Cardiac atrium fibroblast (primary cell): ENCODE results near the gene CAMK1. TPM values are rescaled to one million over a fixed set of nuclear protein-coding genes. Genes with fewer than 3 reads are reported as not detected.

Experiments
- total RNA-seq: library from RNA; depleted of rRNA; stranded (reverse); fragments of >200 nt; gene quantifications from 2 replicates; pipeline ENCODE4 v1.2.3, GENCODE V29; 2015

Gene CAMK1
- total RNA-seq: 25.1 and 30.7 TPM in 2 replicates

DNA sequence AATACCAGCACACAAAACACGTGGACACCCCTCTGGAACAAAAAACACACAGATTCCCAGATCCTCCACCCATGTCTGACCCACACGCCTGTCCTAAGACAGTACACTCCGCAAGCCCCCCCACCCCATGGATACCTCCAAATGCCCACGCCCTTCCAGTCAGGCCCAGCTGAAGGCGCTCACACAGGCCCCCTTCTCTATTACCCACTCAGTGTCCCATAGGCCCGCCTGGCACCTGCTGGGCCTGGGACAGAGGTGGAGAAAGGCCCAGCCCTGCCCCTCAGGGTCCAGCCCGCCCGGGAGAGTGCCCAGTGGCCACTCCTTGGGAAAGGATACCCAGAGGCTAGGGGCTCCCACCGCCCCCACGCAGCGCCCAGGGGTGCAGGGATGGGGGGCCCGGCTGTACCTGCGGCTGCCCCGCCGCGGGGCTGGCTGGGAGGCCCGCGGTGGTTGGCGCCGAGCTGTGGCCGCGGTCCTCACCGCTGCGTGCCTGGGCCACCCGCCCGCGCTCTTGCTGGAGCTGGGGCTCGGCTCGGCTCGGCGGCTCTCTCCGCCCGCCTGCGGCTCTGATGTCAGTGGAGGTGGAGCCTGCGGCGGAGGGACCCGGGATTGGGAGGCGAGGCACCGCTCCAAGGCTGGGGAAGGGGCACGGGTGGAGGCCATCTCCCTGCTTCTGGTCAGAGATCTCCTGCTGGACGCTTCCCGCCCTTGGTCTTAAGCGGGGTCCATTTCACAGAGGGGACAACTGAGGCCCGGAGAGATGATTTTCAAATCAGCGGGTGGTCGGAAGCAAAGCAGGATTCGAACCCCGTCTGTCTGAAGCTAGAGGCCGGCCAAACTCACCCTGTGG, at the start of gene CAMK1:
Gene CAMK1 (minus strand): TSS at position 522 of the 850 bp plus-strand sequence. CDS start 2,198 bp downstream, outside the sequence.

DNA sequence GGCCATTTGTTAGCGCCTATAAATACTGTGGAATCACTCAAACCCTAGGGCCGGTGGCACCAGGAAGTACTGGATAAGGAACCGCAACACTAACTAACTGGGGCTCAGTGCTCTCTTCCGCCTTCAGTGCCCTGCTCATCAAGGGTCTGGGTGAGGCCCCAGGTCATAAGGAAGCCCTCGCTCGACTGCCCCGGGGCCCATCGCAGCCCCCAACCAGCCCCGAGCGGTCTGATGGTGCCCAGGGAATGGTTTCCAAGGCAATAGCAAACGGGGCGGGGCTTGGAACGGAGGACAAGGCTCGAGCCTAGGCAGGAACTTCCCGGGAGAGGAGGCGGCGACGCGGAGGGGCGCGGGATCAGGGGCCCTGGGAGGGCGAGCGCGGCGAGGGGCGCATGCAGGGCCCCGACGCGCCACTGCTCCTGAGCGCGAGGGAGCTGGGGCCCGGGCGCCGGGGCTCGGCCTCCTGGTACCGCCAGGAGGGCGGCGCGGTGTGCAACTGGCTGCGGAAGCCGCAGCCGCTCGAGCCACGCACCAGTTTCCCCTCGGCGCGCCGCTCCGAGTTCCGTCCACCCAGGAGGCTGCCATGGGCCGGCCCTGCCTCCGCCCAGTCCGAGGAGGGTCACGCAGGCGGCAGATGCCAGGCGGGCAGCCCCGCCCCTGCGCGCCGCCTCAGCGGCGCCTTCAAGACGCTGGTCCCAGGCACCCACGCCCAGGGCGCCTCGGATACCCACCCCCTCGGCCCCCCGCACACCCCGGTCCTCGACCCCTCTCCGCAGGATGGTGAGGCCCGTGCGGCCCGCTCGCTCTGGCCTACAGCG, 40.1 kb upstream of the CAMK1 start, which contains the start of gene TTLL3:
Gene TTLL3 (plus strand): TSS at position 648 of the 818 bp plus-strand sequence. CDS start 400 bp downstream, outside the sequence.

DNA sequence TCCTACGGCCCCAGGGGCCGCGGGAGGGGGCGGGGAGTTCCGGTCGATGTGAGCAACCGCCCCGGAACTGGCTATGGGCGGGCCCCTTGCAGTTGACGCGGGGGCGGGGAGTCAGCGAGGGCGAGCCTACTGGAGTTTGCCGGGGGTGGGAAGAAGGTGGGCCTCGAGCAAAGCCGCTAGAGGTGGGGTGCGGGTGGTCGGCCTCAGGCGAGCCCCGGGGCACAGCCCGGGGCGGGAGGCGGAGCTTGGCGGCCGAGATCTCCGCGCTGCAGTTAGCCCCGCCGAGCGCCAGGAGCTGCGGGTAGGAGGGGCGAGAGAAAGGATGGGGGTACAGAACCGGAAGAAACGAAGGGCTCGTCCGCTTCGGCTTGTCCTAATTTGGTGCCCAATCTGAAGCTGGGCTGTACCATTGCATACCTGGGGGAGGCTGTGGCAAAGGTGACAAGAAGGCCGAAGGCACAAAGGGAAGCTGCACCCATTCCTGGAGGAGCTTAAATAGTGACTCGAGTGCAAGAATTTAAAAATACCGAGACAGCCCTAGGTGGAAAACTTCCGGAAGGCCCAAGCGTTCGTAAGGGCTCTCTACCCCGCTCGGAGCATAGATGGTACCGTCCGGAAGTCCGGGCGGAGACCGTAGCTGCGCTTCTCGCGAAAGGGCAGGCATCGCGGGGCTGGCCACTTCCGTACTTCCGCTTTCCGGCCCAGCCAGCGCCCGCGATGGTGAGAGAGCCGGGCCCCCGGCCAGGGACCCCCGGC, 22.8 kb upstream of the CAMK1 start, which contains the start of the genes ARPC4 and TADA3:
Gene ARPC4 (plus strand): TSS at position 678 of the 756 bp plus-strand sequence. CDS start 40 bp downstream, at position 718.
Gene TADA3 (minus strand): TSS at position 69 of the 756 bp plus-strand sequence. CDS start 1,007 bp downstream, outside the sequence.

DNA sequence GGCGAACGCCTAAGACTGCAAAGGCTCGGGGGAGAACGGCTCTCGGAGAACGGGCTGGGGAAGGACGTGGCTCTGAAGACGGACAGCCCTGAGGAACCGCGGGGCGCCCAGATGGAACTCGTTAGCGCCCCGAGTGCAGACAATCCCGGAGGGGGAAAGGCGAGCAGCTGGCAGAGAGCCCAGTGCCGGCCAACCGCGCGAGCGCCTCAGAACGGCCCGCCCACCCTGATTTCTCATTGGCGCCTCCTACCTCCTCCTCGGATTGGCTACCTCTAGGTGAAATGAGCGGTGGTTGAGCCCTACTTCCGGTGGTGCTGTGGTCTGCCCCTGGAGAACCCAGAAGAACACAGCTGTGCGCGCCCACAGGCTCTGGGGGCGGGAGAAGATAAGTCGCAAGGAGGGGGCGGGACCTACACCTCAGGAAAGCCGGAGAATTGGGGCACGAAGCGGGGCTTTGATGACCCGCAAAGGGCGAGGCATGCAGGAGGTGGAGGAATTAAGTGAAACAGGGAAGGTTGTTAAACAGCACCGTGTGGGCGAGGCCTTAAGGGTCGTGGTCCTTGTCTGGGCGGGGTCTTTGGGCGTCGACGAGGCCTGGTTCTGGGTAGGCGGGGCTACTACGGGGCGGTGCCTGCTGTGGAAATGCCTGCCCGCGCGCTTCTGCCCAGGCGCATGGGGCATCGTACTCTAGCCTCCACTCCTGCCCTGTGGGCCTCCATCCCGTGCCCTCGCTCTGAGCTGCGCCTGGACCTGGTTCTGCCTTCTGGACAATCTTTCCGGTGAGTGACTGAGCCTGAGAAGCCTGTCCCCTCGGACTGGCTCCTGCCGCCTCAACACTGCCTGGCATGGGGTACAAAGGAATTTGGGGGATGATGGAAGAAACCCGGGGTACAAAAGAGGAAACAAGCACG, 19.8 kb downstream of the CAMK1 start, which contains the start of gene OGG1:
Gene OGG1 (plus strand): TSS at position 308 of the 911 bp plus-strand sequence. CDS start 335 bp downstream, at position 643.

DNA sequence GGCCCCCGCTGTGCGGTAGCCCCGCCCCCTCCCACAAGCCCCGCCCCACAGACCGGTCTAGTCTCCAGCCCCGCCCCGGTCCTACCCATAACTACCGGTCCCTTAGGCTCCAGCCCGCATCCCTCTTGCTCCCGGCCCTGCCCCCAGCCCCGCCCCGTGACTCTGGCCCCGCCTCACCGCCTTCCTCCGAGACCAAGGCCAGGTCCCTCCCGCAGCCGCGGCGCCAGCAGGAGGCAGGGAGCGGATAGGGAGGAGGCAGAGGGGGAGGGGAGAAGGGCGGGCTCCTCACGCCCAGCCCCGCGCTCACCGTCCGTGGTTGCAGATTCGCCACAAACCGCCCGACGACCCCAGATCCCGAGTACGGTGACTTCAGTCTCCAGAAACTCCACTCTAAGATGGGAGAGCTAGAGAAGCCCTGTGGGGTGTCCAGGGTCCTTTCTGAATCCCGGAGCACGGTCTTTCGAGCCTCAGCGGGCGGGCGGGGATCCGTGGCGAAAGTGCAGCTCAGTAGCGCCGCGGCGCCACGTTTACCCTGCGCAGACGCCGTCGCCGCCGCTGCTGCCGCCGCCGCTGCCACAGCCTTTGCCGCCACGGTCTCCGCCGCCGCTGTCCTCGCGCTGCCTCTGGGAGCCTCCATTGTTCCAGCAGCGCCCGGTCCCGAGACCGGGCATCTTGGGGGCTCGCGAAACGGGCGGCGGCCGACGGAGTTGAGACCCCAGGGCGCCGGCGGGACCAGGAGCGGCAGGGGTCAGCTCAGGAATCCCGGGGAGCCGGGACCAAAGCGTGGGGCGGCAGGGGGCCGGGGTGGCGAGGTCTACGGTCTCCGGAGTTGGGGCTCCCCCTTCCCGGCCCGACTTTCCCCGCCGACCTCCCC, 38.3 kb downstream of the CAMK1 start, which contains the start of gene BRPF1:
Gene BRPF1 (plus strand): TSS at position 530 of the 874 bp plus-strand sequence. CDS start 2,406 bp downstream, outside the sequence.

Other genes with a start within 250 kb of the CAMK1 start
- gene LHFPL4, start 216.1 kb downstream of the CAMK1 start, total RNA-seq: not detected in 2 replicates
- 23.8 and 26.5 TPM in 2 replicates for gene MTMR14, start 120.4 kb downstream of the CAMK1 start, total RNA-seq
- gene CPNE9, start 66.1 kb downstream of the CAMK1 start, total RNA-seq: not detected in 2 replicates
- gene BRPF1, start 38.2 kb downstream of the CAMK1 start, total RNA-seq: 9.6 and 17.3 TPM in 2 replicates
- 9.2 and 16.7 TPM in 2 replicates for gene OGG1, start 20.0 kb downstream of the CAMK1 start, total RNA-seq
- 72.1 and 81.6 TPM in 2 replicates for gene TADA3, start 22.5 kb upstream of the CAMK1 start, total RNA-seq
- gene ARPC4, start 23.1 kb upstream of the CAMK1 start, total RNA-seq: 222 and 227 TPM in 2 replicates
- gene TTLL3, start 40.3 kb upstream of the CAMK1 start, total RNA-seq: 11.8 and 28.5 TPM in 2 replicates
- gene RPUSD3, start 74.1 kb upstream of the CAMK1 start, total RNA-seq: 35.7 and 36.8 TPM in 2 replicates
- gene CIDEC, start 110.3 kb upstream of the CAMK1 start, total RNA-seq: 0.18 TPM in 1 of 2 replicates, not detected in the other
- 55.6 and 71.6 TPM in 2 replicates for gene JAGN1, start 120.7 kb upstream of the CAMK1 start, total RNA-seq
- 0.54 TPM in 1 of 2 replicates, not detected in the other for gene IL17RE, start 132.9 kb upstream of the CAMK1 start, total RNA-seq
- gene IL17RC, start 147.2 kb upstream of the CAMK1 start, total RNA-seq: 35.4 and 50.9 TPM in 2 replicates
- 23.0 and 26.7 TPM in 2 replicates for gene CRELD1, start 163.9 kb upstream of the CAMK1 start, total RNA-seq
- gene PRRT3, start 182.5 kb upstream of the CAMK1 start, total RNA-seq: 2.8 and 3.8 TPM in 2 replicates
- 68.5 and 87.6 TPM in 2 replicates for gene EMC3, start 216.9 kb upstream of the CAMK1 start, total RNA-seq